Measurements from ENCODE around the gene HS6ST1.

GRCh38 chr2:128347171-128347558 is 28.5 kb upstream of the HS6ST1 start:
- TF ChIP-seq EZH2 (IDR thresholded peaks at IDR 0.05; ENCODE audit: borderline replicate concordance, insufficient read depth, low read depth, low read length, poor library complexity, severe bottlenecking) (no peak), CTCF (IDR thresholded peaks at IDR 0.05) (no peak)

All from B cell (primary cell).